ENCODE data around the gene ANKS1B.

ANKS1B gene

DNA sequence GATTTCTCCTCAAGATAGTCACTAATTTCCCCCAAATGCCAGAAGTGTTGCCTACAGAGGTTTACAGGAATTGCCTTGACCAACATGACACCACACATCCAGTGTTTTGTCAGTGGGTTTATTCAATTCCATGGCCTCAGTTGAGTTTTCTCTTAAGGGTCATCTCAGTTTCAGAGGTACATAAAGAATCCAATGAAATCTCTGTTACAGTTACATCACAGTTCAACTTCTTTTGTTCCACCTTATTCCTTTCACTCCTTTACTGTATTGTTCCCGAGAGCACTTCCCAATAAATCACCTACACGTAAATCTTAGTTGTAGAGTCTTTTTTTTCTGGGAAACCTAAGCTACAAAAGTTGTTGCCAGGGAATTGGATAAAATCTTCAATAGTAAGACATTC, 410.8 kb downstream of the ANKS1B start:
- Histone ChIP-seq H3K27me3 (ENCODE audit: control insufficient read depth in 2 of 2, insufficient read depth in 2 of 2, low read length in 2 of 2) (no peaks in the 10 kb centered on the region), H3K27ac (ENCODE audit: low read depth in 2 of 2, low read length in 2 of 2) (no peak overlapping the region), H3K36me3 (ENCODE audit: control insufficient read depth in 2 of 2, insufficient read depth in 2 of 2, low read length in 2 of 2) (no peaks in the 10 kb centered on the region), H3K4me1 (ENCODE audit: control insufficient read depth in 2 of 2, insufficient read depth in 2 of 2, low read length in 2 of 2) (no peaks in the 10 kb centered on the region), H3K4me3 (ENCODE audit: low read length in 2 of 2) (no peak overlapping the region), H3K9ac (ENCODE audit: low read depth in 1 of 2, low read length in 2 of 2) (no peak overlapping the region), H3K9me3 (ENCODE audit: control insufficient read depth in 2 of 2, low read length in 2 of 2) (peaks cover 0 to 4% of the 10 kb centered on the region in 2 donors)

DNA sequence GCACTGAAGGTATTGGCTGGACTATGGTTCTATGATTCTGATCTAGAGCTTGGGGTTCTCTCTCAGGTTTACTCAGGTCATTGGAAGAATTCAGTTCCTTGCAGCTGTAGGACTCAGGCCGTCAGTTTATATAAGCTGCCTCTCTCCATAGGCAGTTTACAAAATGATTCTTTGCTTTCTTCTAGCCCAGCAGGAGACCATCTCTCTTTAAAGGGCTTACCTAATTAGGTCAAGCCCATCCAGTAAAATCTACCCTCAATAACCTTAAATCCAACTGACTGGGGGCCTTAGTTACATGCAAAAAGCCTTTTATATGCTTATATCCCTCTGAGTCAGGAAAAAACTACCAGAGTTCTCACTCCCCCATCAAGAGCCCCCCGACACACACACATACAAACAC, 417.7 kb downstream of the ANKS1B start:
- H3K9ac ChIP-seq (ENCODE audit: low read depth in 1 of 2, low read length in 2 of 2) = no peak overlapping the region
- H3K36me3 ChIP-seq (ENCODE audit: control insufficient read depth in 2 of 2, insufficient read depth in 2 of 2, low read length in 2 of 2) = no peaks in the 10 kb centered on the region
- no peaks in the 10 kb centered on the region for H3K4me1 ChIP-seq (ENCODE audit: control insufficient read depth in 2 of 2, insufficient read depth in 2 of 2, low read length in 2 of 2)
- H3K27me3 ChIP-seq (ENCODE audit: control insufficient read depth in 2 of 2, insufficient read depth in 2 of 2, low read length in 2 of 2) = no peaks in the 10 kb centered on the region
- H3K27ac ChIP-seq (ENCODE audit: low read depth in 2 of 2, low read length in 2 of 2) = no peak overlapping the region
- peaks cover 0 to 4% of the 10 kb centered on the region in 2 donors for H3K9me3 ChIP-seq (ENCODE audit: control insufficient read depth in 2 of 2, low read length in 2 of 2)
- H3K4me3 ChIP-seq (ENCODE audit: low read length in 2 of 2) = no peak overlapping the region

DNA sequence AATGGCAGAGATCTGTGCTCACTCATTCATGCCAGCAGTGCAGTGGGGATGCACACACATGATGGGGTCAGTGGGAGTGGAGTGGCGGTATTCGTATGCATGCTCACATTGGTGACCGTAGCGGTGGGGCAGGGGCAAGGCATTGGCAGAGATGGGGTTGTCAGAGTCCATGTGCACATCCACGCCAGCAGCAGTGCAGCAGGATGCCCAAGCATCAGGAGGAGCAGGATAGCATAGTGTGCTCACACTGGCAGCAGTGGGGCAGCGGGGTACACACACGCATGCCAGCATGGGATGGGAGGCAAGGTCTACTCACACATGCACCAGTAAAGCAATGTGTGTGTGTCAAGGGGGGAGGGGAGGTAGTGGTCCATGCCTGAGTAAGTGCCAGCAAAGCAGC, 426.6 kb downstream of the ANKS1B start:
- H3K4me3 ChIP-seq (ENCODE audit: low read length in 2 of 2) = no peak overlapping the region
- no peak overlapping the region for H3K27ac ChIP-seq (ENCODE audit: low read depth in 2 of 2, low read length in 2 of 2)
- no peak overlapping the region for H3K9ac ChIP-seq (ENCODE audit: low read depth in 1 of 2, low read length in 2 of 2)
- no peaks in the 10 kb centered on the region for H3K27me3 ChIP-seq (ENCODE audit: control insufficient read depth in 2 of 2, insufficient read depth in 2 of 2, low read length in 2 of 2)
- no peaks in the 10 kb centered on the region for H3K36me3 ChIP-seq (ENCODE audit: control insufficient read depth in 2 of 2, insufficient read depth in 2 of 2, low read length in 2 of 2)
- H3K4me1 ChIP-seq (ENCODE audit: control insufficient read depth in 2 of 2, insufficient read depth in 2 of 2, low read length in 2 of 2) = no peaks in the 10 kb centered on the region
- H3K9me3 ChIP-seq (ENCODE audit: control insufficient read depth in 2 of 2, low read length in 2 of 2) = no peaks in the 10 kb centered on the region

DNA sequence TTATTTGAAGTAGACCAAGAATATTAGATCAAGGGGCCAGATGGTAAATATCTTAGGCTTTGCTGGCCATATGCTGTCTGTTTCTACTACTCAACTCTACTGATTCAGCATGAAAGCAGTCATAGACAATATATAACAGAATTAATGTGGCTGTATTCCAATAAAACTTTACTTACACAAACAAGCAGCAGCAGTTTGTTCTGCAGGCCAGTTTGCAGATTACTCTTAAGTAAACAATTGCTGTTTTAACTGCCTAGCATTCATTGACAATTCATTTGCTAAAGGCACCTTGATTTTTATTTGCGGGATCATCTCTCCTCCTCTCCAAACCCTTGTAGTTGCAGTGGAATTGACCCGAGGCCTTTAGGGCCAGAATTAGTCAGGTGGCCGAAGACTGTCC, 431.3 kb downstream of the ANKS1B start:
- Histone ChIP-seq H3K27me3 (ENCODE audit: control insufficient read depth in 2 of 2, insufficient read depth in 2 of 2, low read length in 2 of 2) (no peaks in the 10 kb centered on the region), H3K4me3 (ENCODE audit: low read length in 2 of 2) (no peak overlapping the region), H3K9ac (ENCODE audit: low read depth in 1 of 2, low read length in 2 of 2) (no peak overlapping the region), H3K9me3 (ENCODE audit: control insufficient read depth in 2 of 2, low read length in 2 of 2) (no peaks in the 10 kb centered on the region), H3K27ac (ENCODE audit: low read depth in 2 of 2, low read length in 2 of 2) (no peak overlapping the region), H3K4me1 (ENCODE audit: control insufficient read depth in 2 of 2, insufficient read depth in 2 of 2, low read length in 2 of 2) (no peaks in the 10 kb centered on the region), H3K36me3 (ENCODE audit: control insufficient read depth in 2 of 2, insufficient read depth in 2 of 2, low read length in 2 of 2) (no peaks in the 10 kb centered on the region)

DNA sequence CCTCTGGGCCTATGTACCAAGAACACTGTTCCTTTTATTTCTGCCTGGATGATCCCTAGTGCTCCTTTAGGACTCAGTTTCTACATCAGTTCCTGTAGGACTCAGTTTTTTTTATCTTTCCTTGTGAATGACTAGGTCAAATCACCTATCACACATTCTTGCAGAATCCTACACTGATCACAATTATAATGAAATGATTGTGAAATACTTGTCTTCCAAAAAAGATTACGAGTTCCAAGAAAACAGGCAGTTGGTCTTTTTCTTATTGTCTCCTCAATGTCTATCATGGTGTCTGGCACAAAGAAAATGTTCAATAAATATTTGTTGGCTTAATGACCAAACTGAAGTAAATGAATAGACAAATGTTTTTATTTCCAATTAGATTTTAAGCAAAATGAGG, 432.7 kb downstream of the ANKS1B start:
- Histone ChIP-seq H3K9ac (ENCODE audit: low read depth in 1 of 2, low read length in 2 of 2) (no peak overlapping the region), H3K36me3 (ENCODE audit: control insufficient read depth in 2 of 2, insufficient read depth in 2 of 2, low read length in 2 of 2) (no peaks in the 10 kb centered on the region)

DNA sequence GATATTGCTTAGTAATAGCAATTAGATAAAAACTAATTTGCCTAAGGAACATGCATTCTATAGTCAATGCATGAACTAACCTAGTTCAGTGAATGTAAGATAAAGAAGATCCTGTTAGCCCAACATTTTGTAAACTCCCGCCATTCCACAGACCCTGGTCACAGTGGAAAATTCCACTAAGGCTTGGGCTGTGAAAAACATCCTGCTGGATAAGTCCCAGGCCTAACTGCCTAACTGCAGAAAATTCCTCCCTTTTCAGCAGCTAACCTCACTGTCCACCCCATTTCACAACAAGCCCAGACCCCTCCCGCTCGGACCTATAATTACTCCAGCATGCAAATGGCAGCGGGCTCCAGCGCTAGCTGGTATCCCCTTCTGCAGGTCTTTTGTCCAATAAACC, 435.1 kb downstream of the ANKS1B start:
- no peak overlapping the region for H3K9ac ChIP-seq (ENCODE audit: low read depth in 1 of 2, low read length in 2 of 2)

More for the DNA sequence above, 432.7 kb downstream of the ANKS1B start:
- Histone ChIP-seq H3K9me3 (ENCODE audit: control insufficient read depth in 2 of 2, low read length in 2 of 2) (no peaks in the 10 kb centered on the region), H3K27me3 (ENCODE audit: control insufficient read depth in 2 of 2, insufficient read depth in 2 of 2, low read length in 2 of 2) (no peaks in the 10 kb centered on the region), H3K27ac (ENCODE audit: low read depth in 2 of 2, low read length in 2 of 2) (no peak overlapping the region), H3K4me3 (ENCODE audit: low read length in 2 of 2) (no peak overlapping the region), H3K4me1 (ENCODE audit: control insufficient read depth in 2 of 2, insufficient read depth in 2 of 2, low read length in 2 of 2) (no peaks in the 10 kb centered on the region)

DNA sequence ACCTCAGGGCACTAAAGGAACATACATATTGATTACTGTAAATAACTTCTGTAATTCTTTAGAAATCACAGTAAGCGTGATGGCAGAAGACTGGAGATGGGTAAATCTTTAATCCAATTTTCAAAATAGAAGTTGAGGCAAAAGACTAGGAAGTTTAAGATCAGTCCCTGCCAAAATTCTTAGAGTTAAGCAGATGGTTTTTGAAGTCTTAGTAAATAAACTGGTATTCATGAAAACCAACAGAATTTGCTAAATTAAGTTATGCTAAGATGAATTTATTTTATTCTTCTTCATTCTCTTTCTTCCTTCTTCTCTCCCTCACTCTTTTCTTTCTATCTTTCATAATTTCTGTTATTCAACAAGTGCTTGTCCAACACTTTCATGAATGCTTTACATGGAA, 435.5 kb downstream of the ANKS1B start:
- no peak overlapping the region for H3K9ac ChIP-seq (ENCODE audit: low read depth in 1 of 2, low read length in 2 of 2)
- H3K4me1 ChIP-seq (ENCODE audit: control insufficient read depth in 2 of 2, insufficient read depth in 2 of 2, low read length in 2 of 2) = no peaks in the 10 kb centered on the region
- H3K27me3 ChIP-seq (ENCODE audit: control insufficient read depth in 2 of 2, insufficient read depth in 2 of 2, low read length in 2 of 2) = no peaks in the 10 kb centered on the region
- H3K36me3 ChIP-seq (ENCODE audit: control insufficient read depth in 2 of 2, insufficient read depth in 2 of 2, low read length in 2 of 2) = no peaks in the 10 kb centered on the region
- peaks cover 0 to 3% of the 10 kb centered on the region in 2 donors for H3K9me3 ChIP-seq (ENCODE audit: control insufficient read depth in 2 of 2, low read length in 2 of 2)
- H3K4me3 ChIP-seq (ENCODE audit: low read length in 2 of 2) = no peak overlapping the region
- no peak overlapping the region for H3K27ac ChIP-seq (ENCODE audit: low read depth in 2 of 2, low read length in 2 of 2)

More for the DNA sequence above, 435.1 kb downstream of the ANKS1B start:
- H3K4me1 ChIP-seq (ENCODE audit: control insufficient read depth in 2 of 2, insufficient read depth in 2 of 2, low read length in 2 of 2) = no peaks in the 10 kb centered on the region
- H3K27ac ChIP-seq (ENCODE audit: low read depth in 2 of 2, low read length in 2 of 2) = no peak overlapping the region
- no peaks in the 10 kb centered on the region for H3K36me3 ChIP-seq (ENCODE audit: control insufficient read depth in 2 of 2, insufficient read depth in 2 of 2, low read length in 2 of 2)
- H3K4me3 ChIP-seq (ENCODE audit: low read length in 2 of 2) = no peak overlapping the region
- H3K27me3 ChIP-seq (ENCODE audit: control insufficient read depth in 2 of 2, insufficient read depth in 2 of 2, low read length in 2 of 2) = no peaks in the 10 kb centered on the region
- H3K9me3 ChIP-seq (ENCODE audit: control insufficient read depth in 2 of 2, low read length in 2 of 2) = peaks cover 0 to 3% of the 10 kb centered on the region in 2 donors

DNA sequence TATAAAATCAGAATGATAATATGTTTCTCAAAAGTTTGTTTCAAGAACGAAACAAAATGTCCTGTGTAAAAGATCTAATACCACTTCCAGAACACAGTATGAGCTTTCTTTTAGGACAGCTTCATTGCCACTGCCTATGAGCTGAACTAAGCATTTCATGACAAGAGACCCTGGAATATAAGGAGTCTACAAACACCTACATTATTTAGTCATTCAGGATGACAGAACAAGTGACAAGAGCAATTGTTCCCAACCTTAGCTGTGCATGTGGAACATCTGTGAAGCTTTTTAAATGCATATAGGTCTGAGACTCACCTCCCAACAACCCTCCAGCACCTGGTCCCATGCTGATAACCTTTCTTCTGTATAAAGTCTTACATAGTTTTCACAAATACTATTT, 440.3 kb downstream of the ANKS1B start:
- no peak overlapping the region for H3K27ac ChIP-seq (ENCODE audit: low read depth in 2 of 2, low read length in 2 of 2)
- no peaks in the 10 kb centered on the region for H3K36me3 ChIP-seq (ENCODE audit: control insufficient read depth in 2 of 2, insufficient read depth in 2 of 2, low read length in 2 of 2)
- no peak overlapping the region for H3K4me3 ChIP-seq (ENCODE audit: low read length in 2 of 2)
- no peak overlapping the region for H3K9ac ChIP-seq (ENCODE audit: low read depth in 1 of 2, low read length in 2 of 2)
- H3K27me3 ChIP-seq (ENCODE audit: control insufficient read depth in 2 of 2, insufficient read depth in 2 of 2, low read length in 2 of 2) = no peaks in the 10 kb centered on the region
- H3K4me1 ChIP-seq (ENCODE audit: control insufficient read depth in 2 of 2, insufficient read depth in 2 of 2, low read length in 2 of 2) = no peaks in the 10 kb centered on the region
- H3K9me3 ChIP-seq (ENCODE audit: control insufficient read depth in 2 of 2, low read length in 2 of 2) = peaks cover 3% of the 10 kb centered on the region in 2 donors

DNA sequence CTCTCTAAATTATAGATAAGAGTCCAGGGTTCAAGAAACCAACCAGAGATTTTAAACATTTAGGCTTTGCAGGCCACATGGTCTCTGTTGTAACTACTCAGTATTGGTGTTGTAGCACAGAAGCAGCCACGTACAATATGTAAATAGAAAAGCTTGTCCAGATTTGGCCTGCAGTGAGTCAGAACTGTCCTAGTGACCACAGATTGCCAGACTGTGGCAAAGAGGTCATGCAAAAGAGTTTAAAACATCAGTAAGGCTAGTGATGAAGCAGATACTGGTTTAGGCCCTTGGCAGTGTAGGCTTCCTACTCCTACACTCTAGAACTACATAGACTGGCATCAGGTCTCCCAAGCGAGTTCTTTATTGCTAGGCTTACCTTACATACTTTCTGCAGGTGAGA, 454.8 kb downstream of the ANKS1B start:
- no peaks in the 10 kb centered on the region for H3K4me1 ChIP-seq (ENCODE audit: control insufficient read depth in 2 of 2, insufficient read depth in 2 of 2, low read length in 2 of 2)
- no peaks in the 10 kb centered on the region for H3K9me3 ChIP-seq (ENCODE audit: control insufficient read depth in 2 of 2, low read length in 2 of 2)
- H3K27ac ChIP-seq (ENCODE audit: low read depth in 2 of 2, low read length in 2 of 2) = no peak overlapping the region
- H3K27me3 ChIP-seq (ENCODE audit: control insufficient read depth in 2 of 2, insufficient read depth in 2 of 2, low read length in 2 of 2) = no peaks in the 10 kb centered on the region
- H3K9ac ChIP-seq (ENCODE audit: low read depth in 1 of 2, low read length in 2 of 2) = no peak overlapping the region
- H3K4me3 ChIP-seq (ENCODE audit: low read length in 2 of 2) = no peak overlapping the region
- no peaks in the 10 kb centered on the region for H3K36me3 ChIP-seq (ENCODE audit: control insufficient read depth in 2 of 2, insufficient read depth in 2 of 2, low read length in 2 of 2)

DNA sequence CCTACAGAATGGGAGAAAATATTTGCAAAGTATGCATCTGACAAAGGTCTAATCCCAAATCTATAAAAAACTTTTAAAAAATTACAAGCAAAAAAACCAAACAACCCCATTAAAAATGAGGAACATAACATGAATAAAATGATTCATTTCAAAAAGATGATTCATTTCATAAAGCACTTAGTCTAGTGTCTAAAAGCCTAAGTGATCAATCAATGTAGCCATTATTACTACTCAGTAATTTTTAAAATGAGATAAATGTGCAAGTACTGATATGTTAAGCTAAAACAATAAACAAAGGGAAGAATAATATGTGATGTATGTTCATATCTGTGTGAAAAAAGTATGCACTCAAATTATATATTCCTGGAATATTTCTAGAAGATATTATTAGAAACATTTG, 456.3 kb downstream of the ANKS1B start:
- Histone ChIP-seq H3K27me3 (ENCODE audit: control insufficient read depth in 2 of 2, insufficient read depth in 2 of 2, low read length in 2 of 2) (no peaks in the 10 kb centered on the region), H3K9me3 (ENCODE audit: control insufficient read depth in 2 of 2, low read length in 2 of 2) (no peaks in the 10 kb centered on the region), H3K9ac (ENCODE audit: low read depth in 1 of 2, low read length in 2 of 2) (no peak overlapping the region)

DNA sequence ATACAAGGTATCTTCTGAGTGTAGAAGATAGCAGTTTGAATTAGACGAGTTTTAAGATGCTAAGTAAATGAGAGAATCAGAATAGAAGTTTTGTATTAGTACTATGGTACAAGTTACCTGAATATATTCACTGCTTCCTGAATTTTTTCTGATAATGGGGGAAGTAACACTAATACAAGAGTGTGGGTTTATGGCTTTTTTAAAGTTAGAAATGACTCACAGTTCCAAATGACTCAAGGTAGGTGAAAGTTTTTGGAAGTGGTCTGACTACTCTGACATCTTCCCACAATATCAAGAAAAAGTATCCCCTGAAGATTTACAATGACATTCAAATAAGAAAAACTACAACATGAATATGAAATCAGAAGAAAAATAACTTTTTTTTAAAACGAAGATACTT, 460.9 kb downstream of the ANKS1B start:
- Histone ChIP-seq H3K4me3 (ENCODE audit: low read length in 2 of 2) (no peak overlapping the region), H3K9ac (ENCODE audit: low read depth in 1 of 2, low read length in 2 of 2) (no peak overlapping the region), H3K9me3 (ENCODE audit: control insufficient read depth in 2 of 2, low read length in 2 of 2) (peaks cover 0 to 3% of the 10 kb centered on the region in 2 donors), H3K27ac (ENCODE audit: low read depth in 2 of 2, low read length in 2 of 2) (no peak overlapping the region), H3K4me1 (ENCODE audit: control insufficient read depth in 2 of 2, insufficient read depth in 2 of 2, low read length in 2 of 2) (no peaks in the 10 kb centered on the region), H3K27me3 (ENCODE audit: control insufficient read depth in 2 of 2, insufficient read depth in 2 of 2, low read length in 2 of 2) (no peaks in the 10 kb centered on the region), H3K36me3 (ENCODE audit: control insufficient read depth in 2 of 2, insufficient read depth in 2 of 2, low read length in 2 of 2) (no peaks in the 10 kb centered on the region)

More for the DNA sequence above, 456.3 kb downstream of the ANKS1B start:
- Histone ChIP-seq H3K4me3 (ENCODE audit: low read length in 2 of 2) (no peak overlapping the region), H3K27ac (ENCODE audit: low read depth in 2 of 2, low read length in 2 of 2) (no peak overlapping the region), H3K36me3 (ENCODE audit: control insufficient read depth in 2 of 2, insufficient read depth in 2 of 2, low read length in 2 of 2) (no peaks in the 10 kb centered on the region), H3K4me1 (ENCODE audit: control insufficient read depth in 2 of 2, insufficient read depth in 2 of 2, low read length in 2 of 2) (no peaks in the 10 kb centered on the region)

All from mucosa of rectum (tissue), 2 donors.